ENCODE data around the gene SNX27.

- TF ChIP-seq SUZ12 (IDR thresholded peaks at IDR 0.05) (no peak), ZNF384 (IDR thresholded peaks at IDR 0.05) (no peak), FOXM1 (IDR thresholded peaks at IDR 0.05; ENCODE audit: borderline replicate concordance) (no peak), SP1 (IDR thresholded peaks at IDR 0.05) (no peak), TARDBP (IDR thresholded peaks at IDR 0.05) (no peak), ELF4 (IDR thresholded peaks at IDR 0.05) (no peak), FOXA1 (IDR thresholded peaks at IDR 0.05) (no peak), ARNT (IDR thresholded peaks at IDR 0.05) (no peak), NFRKB (IDR thresholded peaks at IDR 0.05) (no peak)
Measured at GRCh38 chr1:151581921-151582320, 29.9 kb upstream of the SNX27 start.
